Measurements from ENCODE around the gene PACS2.

DNA sequence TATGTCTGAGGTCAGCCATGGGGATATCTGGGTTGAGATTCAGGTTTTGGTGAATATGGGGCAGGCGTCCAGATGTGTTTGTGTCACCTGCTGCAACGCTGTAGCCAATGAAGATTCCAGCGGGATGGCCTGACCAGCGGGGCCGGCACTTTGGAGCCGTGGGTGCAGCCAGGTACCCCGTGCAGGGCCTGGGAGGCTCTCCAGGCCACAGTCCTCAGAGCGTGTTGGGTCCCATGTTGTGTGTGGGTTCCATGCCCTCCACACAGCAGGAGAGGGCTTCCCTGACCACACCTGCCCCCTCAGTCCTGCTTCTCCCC lies 80.9 kb downstream of the PACS2 start:
- TF ChIP-seq, protein P1, sequence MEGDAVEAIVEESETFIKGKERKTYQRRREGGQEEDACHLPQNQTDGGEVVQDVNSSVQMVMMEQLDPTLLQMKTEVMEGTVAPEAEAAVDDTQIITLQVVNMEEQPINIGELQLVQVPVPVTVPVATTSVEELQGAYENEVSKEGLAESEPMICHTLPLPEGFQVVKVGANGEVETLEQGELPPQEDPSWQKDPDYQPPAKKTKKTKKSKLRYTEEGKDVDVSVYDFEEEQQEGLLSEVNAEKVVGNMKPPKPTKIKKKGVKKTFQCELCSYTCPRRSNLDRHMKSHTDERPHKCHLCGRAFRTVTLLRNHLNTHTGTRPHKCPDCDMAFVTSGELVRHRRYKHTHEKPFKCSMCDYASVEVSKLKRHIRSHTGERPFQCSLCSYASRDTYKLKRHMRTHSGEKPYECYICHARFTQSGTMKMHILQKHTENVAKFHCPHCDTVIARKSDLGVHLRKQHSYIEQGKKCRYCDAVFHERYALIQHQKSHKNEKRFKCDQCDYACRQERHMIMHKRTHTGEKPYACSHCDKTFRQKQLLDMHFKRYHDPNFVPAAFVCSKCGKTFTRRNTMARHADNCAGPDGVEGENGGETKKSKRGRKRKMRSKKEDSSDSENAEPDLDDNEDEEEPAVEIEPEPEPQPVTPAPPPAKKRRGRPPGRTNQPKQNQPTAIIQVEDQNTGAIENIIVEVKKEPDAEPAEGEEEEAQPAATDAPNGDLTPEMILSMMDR (IDR thresholded peaks at IDR 0.05): no peak
- no peak for TF ChIP-seq POLR2A (IDR thresholded peaks at IDR 0.05)
- no peak for TF ChIP-seq EP300 (IDR thresholded peaks at IDR 0.05)
